Thyroid gland (tissue), 4 donors: ENCODE measurements around the gene CDYL. TPM values are rescaled to one million over a fixed set of nuclear protein-coding genes. Genes with fewer than 3 reads are reported as not detected.

Source experiments
- DNase-seq, 2 donors: peaks; one replicate each; pipeline ENCODE4 v3.0.0-alpha.2; 2019
- H3K27ac ChIP-seq, 3 donors: fragments of 200-600 bp; sonication (generic); 1 replicate in 2 of 3; 2 replicates in 1 of 3; pipeline ENCODE4 v1.5.1; 2016 to 2019; ENCODE audit warnings: mild to moderate bottlenecking in 1 of 3, moderate library complexity in 1 of 3
- H3K27me3 ChIP-seq: fragments of 200-600 bp; sonication (generic); one replicate; pipeline ENCODE4 v1.5.1; 2019
- H3K36me3 ChIP-seq, 2 donors: fragments of 200-600 bp; sonication (generic); one replicate each; pipeline ENCODE4 v1.5.1; 2016 to 2019
- H3K4me1 ChIP-seq, 2 donors: fragments of 200-600 bp; sonication (generic); one replicate each; pipeline ENCODE4 v1.5.1; 2017 to 2019
- H3K4me3 ChIP-seq, 3 donors: fragments of 200-600 bp; sonication (generic); replicated peaks in 1 of 3; 1 replicate in 2 of 3; 2 replicates in 1 of 3; pipeline ENCODE4 v1.5.1; 2016; ENCODE audit warnings: mild to moderate bottlenecking in 1 of 3
- H3K9me3 ChIP-seq: fragments of 200-600 bp; sonication (generic); one replicate; pipeline ENCODE4 v1.5.1; 2017
- CTCF ChIP-seq, 6 experiments: fragments of 200-600 bp in 3 of 6; fragments of 450-650 bp in 3 of 6; sonication (generic) in 3 of 6; IDR thresholded peaks; one replicate each; pipeline ENCODE4 v1.5.1; 2016 to 2019; ENCODE audit warnings: antibody characterized with exemption in 6 of 6, mild to moderate bottlenecking in 2 of 6, inconsistent platforms in 1 of 6, moderate library complexity in 1 of 6
- POLR2A ChIP-seq, 2 donors: fragments of 450-650 bp; IDR thresholded peaks; one replicate each; pipeline ENCODE4 v1.6.1; 2017; ENCODE audit warnings: antibody characterized with exemption in 2 of 2, mild to moderate bottlenecking in 2 of 2, moderate library complexity in 1 of 2
- WGBS, 2 donors: methylation state at CpG; one replicate each; pipeline ENCODE4 v1.1.5; 2017; 5-methylcytosine and 5-hydroxymethylcytosine counted together
- intact Hi-C: fragments of 100-400 bp; cut with DNase I; formaldehyde crosslinking; loops from one replicate; pipeline ENCODE4 v1.15.1; 2023
- total RNA-seq, 4 donors: library from RNA; depleted of rRNA; stranded (reverse); fragments of >200 nt; gene quantifications; one replicate each; pipeline ENCODE4 v1.2.3, GENCODE V29; 2016

The CDYL gene
- total RNA-seq, 4 donors from 2014 or later, result 22.6 to 61.4 (median 43.7) TPM

- TF ChIP-seq POLR2A (IDR thresholded peaks at IDR 0.05) (no peak), CTCF (IDR thresholded peaks at IDR 0.05) (no peak)
- peaks cover 7% of the 10 kb centered on the region in 2 donors for H3K36me3 ChIP-seq
- H3K4me3 ChIP-seq, result no peak overlapping the region
- DNase-seq, result no peak
- no peaks in the 10 kb centered on the region for H3K27me3 ChIP-seq
- intact Hi-C loops, result no loop called here
- no peaks in the 10 kb centered on the region for H3K9me3 ChIP-seq
- no peak overlapping the region for H3K27ac ChIP-seq
- H3K4me1 ChIP-seq, result no peaks in the 10 kb centered on the region
- WGBS, 2 donors, result 96 to 97% methylated on average over 8 of the region's 8 CpGs
These were observed 120.2 kb downstream of the CDYL start for GRCh38 chr6:4896401-4896800.

GRCh38 chr6:4899249-4900034, 123.2 kb downstream of the CDYL start:
- intact Hi-C loops, result no loop called here
- Histone ChIP-seq H3K27me3 (no peaks in the 10 kb centered on the region), H3K4me3 (no peak overlapping the region), H3K4me1 (peaks cover 0 to 4% of the 10 kb centered on the region in 2 donors), H3K27ac (no peak overlapping the region), H3K36me3 (peaks cover 0 to 3% of the 10 kb centered on the region in 2 donors), H3K9me3 (no peaks in the 10 kb centered on the region)
- 95% methylated on average over 11 of the region's 11 CpGs for WGBS, 2 donors
- TF ChIP-seq POLR2A (IDR thresholded peaks at IDR 0.05), result no peak
- TF ChIP-seq CTCF (IDR thresholded peaks at IDR 0.05), result no peak
- no peak for DNase-seq

- DNase-seq, result no peak
- Histone ChIP-seq H3K9me3 (no peaks in the 10 kb centered on the region), H3K36me3 (peaks cover 0 to 3% of the 10 kb centered on the region in 2 donors), H3K27me3 (no peaks in the 10 kb centered on the region), H3K4me3 (no peak overlapping the region), H3K4me1 (peaks cover 0 to 4% of the 10 kb centered on the region in 2 donors), H3K27ac (no peak overlapping the region)
- intact Hi-C loops, result no loop called here
- 84 to 85% methylated on average over 8 of the region's 8 CpGs for WGBS, 2 donors
- TF ChIP-seq CTCF (IDR thresholded peaks at IDR 0.05), result no peak
- no peak for TF ChIP-seq POLR2A (IDR thresholded peaks at IDR 0.05)
These were observed 125.3 kb downstream of the CDYL start for GRCh38 chr6:4901386-4902061.

- Histone ChIP-seq H3K4me1 (peaks cover 0 to 10% of the 10 kb centered on the region in 2 donors), H3K9me3 (no peaks in the 10 kb centered on the region), H3K4me3 (no peak overlapping the region), H3K36me3 (peaks cover 0 to 3% of the 10 kb centered on the region in 2 donors), H3K27ac (no peak overlapping the region), H3K27me3 (no peaks in the 10 kb centered on the region)
- TF ChIP-seq POLR2A (IDR thresholded peaks at IDR 0.05), result no peak
- no peak for TF ChIP-seq CTCF (IDR thresholded peaks at IDR 0.05)
- no peak for DNase-seq
- intact Hi-C loops, result no loop called here
- 88 to 90% methylated on average over 2 of the region's 2 CpGs for WGBS, 2 donors
These were observed 126.2 kb downstream of the CDYL start for GRCh38 chr6:4902363-4902762.

- H3K4me3 ChIP-seq, result no peak overlapping the region
- no peaks in the 10 kb centered on the region for H3K9me3 ChIP-seq
- no peak for DNase-seq
- H3K27me3 ChIP-seq, result no peaks in the 10 kb centered on the region
- H3K36me3 ChIP-seq, result peaks cover 0 to 3% of the 10 kb centered on the region in 2 donors
- WGBS, 2 donors, result 95% methylated on average over 9 of the region's 9 CpGs
- intact Hi-C loops, result no loop called here
- peaks cover 0 to 11% of the 10 kb centered on the region in 2 donors for H3K4me1 ChIP-seq
- no peak for TF ChIP-seq POLR2A (IDR thresholded peaks at IDR 0.05)
- no peak for TF ChIP-seq CTCF (IDR thresholded peaks at IDR 0.05)
- no peak overlapping the region for H3K27ac ChIP-seq
These were observed 126.9 kb downstream of the CDYL start for GRCh38 chr6:4903121-4903520.
